GM12864 (cell line): ENCODE results near the gene PARP1.

Source experiments
- DNase-seq: peaks from one replicate; pipeline ENCODE4 v3.0.0-alpha.2; 2011; ENCODE audit warnings: low read depth
- H3K4me3 ChIP-seq: 2 replicates; pipeline ENCODE4 v1.5.1; 2011; ENCODE audit warnings: mild to moderate bottlenecking, low read depth, low read length, control low read depth
- CTCF ChIP-seq: IDR thresholded peaks from 2 replicates; pipeline ENCODE4 v1.5.1; 2011; ENCODE audit warnings: low read depth, mild to moderate bottlenecking, moderate library complexity, low read length, control low read depth, inconsistent platforms; ENCODE audit errors: missing control alignments

PARP1 gene

GRCh38 chr1:226388131-226388530 is 19.8 kb downstream of the PARP1 start:
- no peak overlapping the region for H3K4me3 ChIP-seq
- no peak for DNase-seq
- no peak for TF ChIP-seq CTCF

GRCh38 chr1:226384717-226385116 is 23.2 kb downstream of the PARP1 start:
- TF ChIP-seq CTCF: no peak
- no peak overlapping the region for H3K4me3 ChIP-seq
- no peak for DNase-seq

GRCh38 chr1:226384040-226384439 is 23.9 kb downstream of the PARP1 start:
- DNase-seq: no peak
- no peak overlapping the region for H3K4me3 ChIP-seq
- no peak for TF ChIP-seq CTCF

GRCh38 chr1:226382030-226382429 is 25.9 kb downstream of the PARP1 start:
- DNase-seq: no peak
- no peak overlapping the region for H3K4me3 ChIP-seq
- no peak for TF ChIP-seq CTCF

GRCh38 chr1:226381226-226381998 is 26.5 kb downstream of the PARP1 start:
- no peak for TF ChIP-seq CTCF
- H3K4me3 ChIP-seq: no peak overlapping the region
- no peak for DNase-seq

- no peak for TF ChIP-seq CTCF
- H3K4me3 ChIP-seq: no peak overlapping the region
- no peak for DNase-seq
Observed at GRCh38 chr1:226378071-226378470, 29.8 kb downstream of the PARP1 start.

GRCh38 chr1:226376300-226376699 is 31.6 kb downstream of the PARP1 start:
- H3K4me3 ChIP-seq: no peak overlapping the region
- no peak for DNase-seq
- TF ChIP-seq CTCF: no peak
